Endothelial cell (in vitro differentiated cells): ENCODE data around the gene DGLUCY. TPM values are rescaled to one million over a fixed set of nuclear protein-coding genes. Genes with fewer than 3 reads are reported as not detected.
"Not testable (repeated sequence)": the region's sequence is repeated elsewhere in the genome, so short reads cannot be mapped to it uniquely, and the experiment has no call there.

Source experiments
- DNase-seq: peaks from one replicate; pipeline ENCODE4 v3.0.0; 2021; ENCODE audit warnings: low spot score
- H3K27ac Mint-ChIP-seq: one replicate; pipeline ENCODE4 v1.8.0; 2021; ENCODE audit warnings: mixed read lengths, inconsistent platforms; ENCODE audit not compliant: unreplicated experiment
- H3K27me3 Mint-ChIP-seq: one replicate; pipeline ENCODE4 v1.8.0; 2021; ENCODE audit warnings: mild to moderate bottlenecking, moderate library complexity, mixed read lengths, inconsistent platforms; ENCODE audit not compliant: unreplicated experiment
- H3K36me3 Mint-ChIP-seq: one replicate; pipeline ENCODE4 v1.8.0; 2021; ENCODE audit warnings: mild to moderate bottlenecking, low read depth, mixed read lengths, inconsistent platforms; ENCODE audit not compliant: unreplicated experiment
- H3K4me1 Mint-ChIP-seq: one replicate; pipeline ENCODE4 v1.8.0; 2021; ENCODE audit warnings: mild to moderate bottlenecking, mixed read lengths, inconsistent platforms; ENCODE audit not compliant: unreplicated experiment
- H3K4me3 Mint-ChIP-seq: one replicate; pipeline ENCODE4 v1.8.0; 2021; ENCODE audit warnings: mild to moderate bottlenecking, mixed read lengths, inconsistent platforms; ENCODE audit not compliant: unreplicated experiment
- H3K9me3 Mint-ChIP-seq: one replicate; pipeline ENCODE4 v1.8.0; 2021; ENCODE audit warnings: mixed read lengths, inconsistent platforms; ENCODE audit not compliant: unreplicated experiment
- CTCF ChIP-seq: fragments of 200-600 bp; sonication (generic); IDR thresholded peaks from one replicate; pipeline ENCODE4 v1.5.0; 2021; ENCODE audit warnings: antibody characterized with exemption; ENCODE audit not compliant: unreplicated experiment
- total RNA-seq: library from RNA; stranded (reverse); fragmentation: NEBNext Ultra II Directional; extraction: Animal tissue kit (Norgen Biotek cat#: 25700); gene quantifications from one replicate; pipeline ENCODE4 v1.2.1, GENCODE V29; 2021; ENCODE audit not compliant: unreplicated experiment

DGLUCY gene
- total RNA-seq, 1 donor from 2014 or later = 65.1 TPM

- H3K27ac Mint-ChIP-seq = peak overlapping the region; percentile 70
- no peaks in the 10 kb centered on the region for H3K9me3 Mint-ChIP-seq
- H3K36me3 Mint-ChIP-seq = peaks cover 41% of the 10 kb centered on the region
- peaks cover 23% of the 10 kb centered on the region for H3K27me3 Mint-ChIP-seq
- DNase-seq = no peak
- H3K4me1 Mint-ChIP-seq = peaks cover 68% of the 10 kb centered on the region
- peak overlapping the region; percentile 52 for H3K4me3 Mint-ChIP-seq
- no peak for TF ChIP-seq CTCF
These were observed 107.4 kb downstream of the DGLUCY start for GRCh38 chr14:91221270-91221669.

- H3K27ac Mint-ChIP-seq = peak overlapping the region; percentile 97
- TF ChIP-seq CTCF = no peak
- no peak for DNase-seq
- H3K4me3 Mint-ChIP-seq = peak overlapping the region; percentile 44
- no peaks in the 10 kb centered on the region for H3K9me3 Mint-ChIP-seq
- peaks cover 25% of the 10 kb centered on the region for H3K27me3 Mint-ChIP-seq
- H3K36me3 Mint-ChIP-seq = peaks cover 40% of the 10 kb centered on the region
- peaks cover 77% of the 10 kb centered on the region for H3K4me1 Mint-ChIP-seq
These were observed 109.3 kb downstream of the DGLUCY start for GRCh38 chr14:91223028-91223783.

DNA sequence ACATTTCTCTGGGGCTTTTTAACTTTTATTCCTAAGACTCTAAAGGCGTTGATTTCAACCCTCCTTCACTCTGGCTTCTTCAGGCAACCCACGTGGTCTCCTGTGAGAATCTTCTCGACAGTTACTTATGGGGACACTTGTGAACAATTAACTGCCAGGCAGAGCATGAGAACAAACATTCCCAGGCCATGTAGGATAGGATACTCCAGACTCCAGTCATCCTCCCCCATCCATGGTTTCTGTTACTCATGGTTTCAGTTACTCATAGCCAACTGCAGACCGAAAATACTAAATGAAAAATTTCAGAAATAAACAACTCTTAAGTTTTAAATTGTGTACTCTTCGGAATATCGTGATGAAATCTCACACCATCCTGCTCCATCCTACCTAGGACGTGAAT is 111.2 kb downstream of the DGLUCY start:
- Mint-ChIP-seq H3K36me3 (peaks cover 48% of the 10 kb centered on the region), H3K27ac (peak overlapping the region; percentile 52), H3K9me3 (no peaks in the 10 kb centered on the region), H3K4me1 (peaks cover 82% of the 10 kb centered on the region), H3K27me3 (peaks cover 22% of the 10 kb centered on the region), H3K4me3 (no peak overlapping the region)
- DNase-seq = no peak
- no peak for TF ChIP-seq CTCF

DNA sequence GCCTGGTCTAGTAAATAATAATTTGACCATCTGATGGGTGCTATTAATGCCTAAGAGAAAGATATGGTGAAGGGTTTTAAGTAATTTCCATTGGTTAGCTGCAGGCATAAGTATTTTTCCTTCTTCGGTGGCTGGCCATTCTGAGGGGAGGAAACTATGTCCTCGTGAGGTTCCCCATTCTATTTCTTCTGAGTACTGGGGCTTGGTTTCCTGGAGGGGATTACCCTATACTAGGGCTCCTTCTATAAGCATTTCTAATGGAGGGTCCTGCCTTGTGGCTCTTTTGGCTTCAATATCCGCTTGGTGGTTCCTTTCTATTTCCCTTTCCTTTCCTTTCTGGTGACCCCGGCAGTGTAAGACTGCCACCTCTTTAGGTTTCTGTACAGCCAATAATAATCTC is 112.5 kb downstream of the DGLUCY start:
- peaks cover 47% of the 10 kb centered on the region for H3K36me3 Mint-ChIP-seq
- peaks cover 18% of the 10 kb centered on the region for H3K27me3 Mint-ChIP-seq
- not testable (repeated sequence) for DNase-seq, H3K9me3 Mint-ChIP-seq, H3K27ac Mint-ChIP-seq, H3K4me3 Mint-ChIP-seq
- H3K4me1 Mint-ChIP-seq = peaks cover 78% of the 10 kb centered on the region

- Mint-ChIP-seq H3K9me3 (peaks cover under 1% of the 10 kb centered on the region), H3K4me1 (peaks cover 74% of the 10 kb centered on the region), H3K27me3 (peaks cover 16% of the 10 kb centered on the region), H3K36me3 (peaks cover 45% of the 10 kb centered on the region), H3K4me3 (no peak overlapping the region), H3K27ac (peak overlapping the region; percentile 57)
- no peak for TF ChIP-seq CTCF
- DNase-seq = no peak
These were observed 113.3 kb downstream of the DGLUCY start for GRCh38 chr14:91227183-91227628.
